Neural cell (in vitro differentiated cells): ENCODE data around the gene HOOK1. TPM values are rescaled to one million over a fixed set of nuclear protein-coding genes. Genes with fewer than 3 reads are reported as not detected.

Experiments
- H2AFZ ChIP-seq: fragments of 200-600, 300-800 bp; sonication (generic), shearing (Covaris generic); 2 replicates; pipeline ENCODE4 v1.6.0; 2014; ENCODE audit warnings: low read depth, mild to moderate bottlenecking, antibody characterized with exemption, low read length, moderate library complexity
- H3F3A ChIP-seq: fragments of 200-600 bp; shearing (Covaris generic); 2 replicates; pipeline ENCODE4 v1.6.1; 2016; ENCODE audit warnings: mild to moderate bottlenecking, moderate library complexity, mixed read lengths, antibody characterized with exemption, low read length; ENCODE audit not compliant: insufficient read depth, poor library complexity, severe bottlenecking
- H3K27ac ChIP-seq: fragments of 200-600, 300-800 bp; sonication (generic), shearing (Covaris generic); 2 replicates; pipeline ENCODE4 v1.5.1; 2014; ENCODE audit warnings: mild to moderate bottlenecking, low read length, moderate library complexity
- H3K27me3 ChIP-seq: fragments of 300-800, 200-600 bp; sonication (generic), shearing (Covaris generic); 2 replicates; pipeline ENCODE4 v1.6.0; 2014; ENCODE audit warnings: mild to moderate bottlenecking, low read depth, low read length, moderate library complexity; ENCODE audit not compliant: insufficient read depth
- H3K36me3 ChIP-seq: fragments of 300-800, 200-600 bp; sonication (generic), shearing (Covaris generic); 2 replicates; pipeline ENCODE4 v1.5.1; 2014; ENCODE audit warnings: mild to moderate bottlenecking, antibody characterized with exemption, low read length, moderate library complexity; ENCODE audit not compliant: insufficient read depth
- H3K4me2 ChIP-seq: fragments of 300-800, 200-600 bp; sonication (generic), shearing (Covaris generic); 2 replicates; pipeline ENCODE4 v1.6.0; 2014; ENCODE audit warnings: mild to moderate bottlenecking, low read length
- H3K4me3 ChIP-seq: fragments of 300-800, 200-600 bp; sonication (generic), shearing (Covaris generic); 2 replicates; pipeline ENCODE4 v1.5.1; 2014; ENCODE audit warnings: mild to moderate bottlenecking, low read length, moderate library complexity
- H3K79me2 ChIP-seq: fragments of 200-600 bp; shearing (Covaris generic); replicated peaks from 2 replicates; pipeline ENCODE4 v1.6.0; 2014; ENCODE audit warnings: mild to moderate bottlenecking, low read length, moderate library complexity; ENCODE audit not compliant: insufficient read depth
- H3K9ac ChIP-seq: fragments of 300-800, 200-600 bp; sonication (generic), shearing (Covaris generic); 2 replicates; pipeline ENCODE4 v1.6.1; 2016; ENCODE audit warnings: mild to moderate bottlenecking, low read length, mixed read lengths
- H3K9me2 ChIP-seq: fragments of 200-600 bp; shearing (Covaris generic); 2 replicates; pipeline ENCODE4 v1.6.1; 2016; ENCODE audit warnings: mild to moderate bottlenecking, low read length, mixed read lengths; ENCODE audit not compliant: insufficient read depth
- H3K9me3 ChIP-seq: fragments of 200-600, 300-800 bp; sonication (generic), shearing (Covaris generic); 2 replicates; pipeline ENCODE4 v1.6.1; 2016; ENCODE audit warnings: mild to moderate bottlenecking, mixed run types, low read length, moderate library complexity, mixed read lengths
- H4K20me1 ChIP-seq: fragments of 200-600 bp; shearing (Covaris generic); 2 replicates; pipeline ENCODE4 v1.6.1; 2016; ENCODE audit warnings: mild to moderate bottlenecking, mixed run types; ENCODE audit not compliant: insufficient read depth
- CTCF ChIP-seq: fragments of 450-650 bp; IDR thresholded peaks from 2 replicates; pipeline ENCODE4 v1.5.1; 2014; ENCODE audit warnings: antibody characterized with exemption, mild to moderate bottlenecking, moderate library complexity; ENCODE audit not compliant: poor library complexity, severe bottlenecking
- EP300 ChIP-seq: fragments of 450-650 bp; conservative IDR thresholded peaks from 2 replicates; pipeline ENCODE4 v1.6.1; 2014; ENCODE audit warnings: antibody characterized with exemption, mild to moderate bottlenecking, moderate library complexity; ENCODE audit not compliant: poor library complexity, severe bottlenecking
- EZH2 ChIP-seq: fragments of 200-600, 300-800 bp; shearing (Covaris generic), sonication (generic); IDR thresholded peaks from 2 replicates; pipeline ENCODE4 v1.6.1; 2014; ENCODE audit warnings: antibody characterized with exemption, low read length, borderline replicate concordance, mild to moderate bottlenecking; ENCODE audit not compliant: insufficient read depth, poor library complexity, severe bottlenecking
- MXI1 ChIP-seq: fragments of 450-650 bp; conservative IDR thresholded peaks from 2 replicates; pipeline ENCODE4 v1.6.1; 2014; ENCODE audit warnings: antibody characterized with exemption, mild to moderate bottlenecking; ENCODE audit not compliant: poor library complexity, severe bottlenecking
- POLR2AphosphoS5 ChIP-seq: IDR thresholded peaks from 2 replicates; pipeline ENCODE4 v1.6.1; 2012
- RAD21 ChIP-seq: fragments of 450-650 bp; conservative IDR thresholded peaks from 2 replicates; pipeline ENCODE4 v1.6.1; 2014; ENCODE audit warnings: antibody characterized with exemption, mild to moderate bottlenecking, moderate library complexity
- REST ChIP-seq: IDR thresholded peaks from 2 replicates; pipeline ENCODE4 v1.6.1; 2012; ENCODE audit warnings: borderline replicate concordance
- SMC3 ChIP-seq: fragments of 450-650 bp; conservative IDR thresholded peaks from 2 replicates; pipeline ENCODE4 v1.6.1; 2014; ENCODE audit warnings: antibody characterized with exemption, mild to moderate bottlenecking, moderate library complexity; ENCODE audit not compliant: poor library complexity
- TAF1 ChIP-seq: IDR thresholded peaks from 2 replicates; pipeline ENCODE4 v1.6.1; 2012; ENCODE audit warnings: low read depth
- polyA plus RNA-seq: library from polyadenylated mRNA; depleted of rRNA; stranded (reverse); fragments of >200 nt; gene quantifications from 2 replicates; pipeline ENCODE4 v1.2.3, GENCODE V29; 2014

HOOK1 gene
- polyA plus RNA-seq, 1 donor from 2014 or later = 27.5 TPM

- no peak overlapping the region for H3K4me2 ChIP-seq
- H3K9ac ChIP-seq = no peak overlapping the region
- H4K20me1 ChIP-seq = no peaks in the 10 kb centered on the region
- no peak overlapping the region for H3K27ac ChIP-seq
- H3K36me3 ChIP-seq = no peaks in the 10 kb centered on the region
- TF ChIP-seq REST (no peak), POLR2AphosphoS5 (no peak), TAF1 (no peak), CTCF (no peak), SMC3 (no peak), EZH2 (no peak), RAD21 (no peak)
- H3K9me2 ChIP-seq = no peaks in the 10 kb centered on the region
- no peaks in the 10 kb centered on the region for H3K27me3 ChIP-seq
- H3K4me3 ChIP-seq = no peak overlapping the region
- no peaks in the 10 kb centered on the region for H3K9me3 ChIP-seq
- no peaks in the 10 kb centered on the region for H3F3A ChIP-seq
- no peak overlapping the region for H2AFZ ChIP-seq
- H3K79me2 ChIP-seq = no peaks in the 10 kb centered on the region
These were observed 10.4 kb upstream of the HOOK1 start for GRCh38 chr1:59804301-59804700.

GRCh38 chr1:59805554-59805953, 9.2 kb upstream of the HOOK1 start:
- Histone ChIP-seq H3K27ac (no peak overlapping the region), H3K27me3 (no peaks in the 10 kb centered on the region), H3K4me3 (no peak overlapping the region), H3K4me2 (no peak overlapping the region), H3K9me2 (no peaks in the 10 kb centered on the region), H3K9me3 (no peaks in the 10 kb centered on the region), H3K36me3 (no peaks in the 10 kb centered on the region), H2AFZ (no peak overlapping the region), H3F3A (no peaks in the 10 kb centered on the region), H3K9ac (no peak overlapping the region), H3K79me2 (no peaks in the 10 kb centered on the region), H4K20me1 (no peaks in the 10 kb centered on the region)
- TF ChIP-seq TAF1 (no peak), EP300 (no peak), CTCF (no peak), REST (no peak), MXI1 (no peak), POLR2AphosphoS5 (no peak), EZH2 (no peak), RAD21 (no peak), SMC3 (no peak)
